ENCODE results near the gene CES1. TPM values are rescaled to one million over a fixed set of nuclear protein-coding genes. Genes with fewer than 3 reads are reported as not detected.
"Not testable (repeated sequence)": the region's sequence is repeated elsewhere in the genome, so short reads cannot be mapped to it uniquely, and the experiment has no call there.

CES1 gene
- total RNA-seq, 1 donor from 2014 or later: not detected

- no peaks in the 10 kb centered on the region for H3K36me3 Mint-ChIP-seq (ENCODE audit: low read depth)
- intact Hi-C loops (cut with micrococcal nuclease): loop anchor here (1.0 kb wide), 1 partner anchor 378 kb away; no protein-coding TSS in a partner anchor
- H3K9me3 Mint-ChIP-seq: no peaks in the 10 kb centered on the region
- DNase-seq: no peak
- no peaks in the 10 kb centered on the region for H3K4me1 Mint-ChIP-seq
- no peak overlapping the region for H3K4me3 Mint-ChIP-seq
- H3K27me3 Mint-ChIP-seq: peaks cover 8% of the 10 kb centered on the region
- H3K27ac Mint-ChIP-seq: no peak overlapping the region
Measured at GRCh38 chr16:55843105-55843395, 10.2 kb upstream of the CES1 start.

- H3K4me1 Mint-ChIP-seq: no peaks in the 10 kb centered on the region
- H3K9me3 Mint-ChIP-seq: no peaks in the 10 kb centered on the region
- intact Hi-C loops (cut with micrococcal nuclease): loop anchor here (1.0 kb wide), 2 partner anchors 130 to 377 kb away; no protein-coding TSS in a partner anchor
- H3K36me3 Mint-ChIP-seq (ENCODE audit: low read depth): no peaks in the 10 kb centered on the region
- H3K27ac Mint-ChIP-seq: no peak overlapping the region
- peak; percentile 75 for DNase-seq
- H3K4me3 Mint-ChIP-seq: no peak overlapping the region
- H3K27me3 Mint-ChIP-seq: peaks cover 8% of the 10 kb centered on the region
Measured at GRCh38 chr16:55842369-55843104, 9.6 kb upstream of the CES1 start.

- Mint-ChIP-seq H3K36me3 (ENCODE audit: low read depth) (no peaks in the 10 kb centered on the region), H3K27me3 (peaks cover 5% of the 10 kb centered on the region), H3K4me1 (no peaks in the 10 kb centered on the region), H3K27ac (no peak overlapping the region), H3K4me3 (no peak overlapping the region), H3K9me3 (no peaks in the 10 kb centered on the region)
- intact Hi-C loops (cut with micrococcal nuclease): no loop called here
- DNase-seq: no peak
Measured at GRCh38 chr16:55839115-55839514, 6.2 kb upstream of the CES1 start.

- Mint-ChIP-seq H3K27me3 (peaks cover 5% of the 10 kb centered on the region), H3K4me1 (no peaks in the 10 kb centered on the region), H3K27ac (no peak overlapping the region), H3K9me3 (no peaks in the 10 kb centered on the region), H3K36me3 (ENCODE audit: low read depth) (no peaks in the 10 kb centered on the region), H3K4me3 (no peak overlapping the region)
- DNase-seq: no peak
- intact Hi-C loops (cut with micrococcal nuclease): no loop called here
Measured at GRCh38 chr16:55836158-55836611, 3.3 kb upstream of the CES1 start.

GRCh38 chr16:55835581-55835980 lies 2.7 kb upstream of the CES1 start:
- H3K27ac Mint-ChIP-seq: no peak overlapping the region
- H3K4me3 Mint-ChIP-seq: no peak overlapping the region
- intact Hi-C loops (cut with micrococcal nuclease): no loop called here
- peaks cover 5% of the 10 kb centered on the region for H3K27me3 Mint-ChIP-seq
- no peaks in the 10 kb centered on the region for H3K36me3 Mint-ChIP-seq (ENCODE audit: low read depth)
- no peaks in the 10 kb centered on the region for H3K9me3 Mint-ChIP-seq
- no peaks in the 10 kb centered on the region for H3K4me1 Mint-ChIP-seq
- DNase-seq: no peak

- H3K4me3 Mint-ChIP-seq; H3K27ac Mint-ChIP-seq; H3K4me1 Mint-ChIP-seq; H3K36me3 Mint-ChIP-seq (ENCODE audit: low read depth); intact Hi-C loops (cut with micrococcal nuclease); H3K9me3 Mint-ChIP-seq; DNase-seq; H3K27me3 Mint-ChIP-seq: not testable (repeated sequence)
Measured at GRCh38 chr16:55835173-55835572, 2.3 kb upstream of the CES1 start.

GRCh38 chr16:55834049-55834448 lies 1.2 kb upstream of the CES1 start:
- no peaks in the 10 kb centered on the region for H3K9me3 Mint-ChIP-seq
- H3K27ac Mint-ChIP-seq: no peak overlapping the region
- no peaks in the 10 kb centered on the region for H3K4me1 Mint-ChIP-seq
- no peak for DNase-seq
- no peak overlapping the region for H3K4me3 Mint-ChIP-seq
- H3K36me3 Mint-ChIP-seq (ENCODE audit: low read depth): no peaks in the 10 kb centered on the region
- intact Hi-C loops (cut with micrococcal nuclease): no loop called here
- H3K27me3 Mint-ChIP-seq: peaks cover 2% of the 10 kb centered on the region

GRCh38 chr16:55832425-55832772 lies 497 bp downstream of the CES1 start:
- no peaks in the 10 kb centered on the region for H3K4me1 Mint-ChIP-seq
- H3K36me3 Mint-ChIP-seq (ENCODE audit: low read depth): no peaks in the 10 kb centered on the region
- H3K27ac Mint-ChIP-seq: no peak overlapping the region
- DNase-seq: no peak
- intact Hi-C loops (cut with micrococcal nuclease): no loop called here
- H3K27me3 Mint-ChIP-seq: no peaks in the 10 kb centered on the region
- no peak overlapping the region for H3K4me3 Mint-ChIP-seq
- no peaks in the 10 kb centered on the region for H3K9me3 Mint-ChIP-seq

- H3K4me3 Mint-ChIP-seq: no peak overlapping the region
- no peaks in the 10 kb centered on the region for H3K9me3 Mint-ChIP-seq
- intact Hi-C loops (cut with micrococcal nuclease): no loop called here
- no peaks in the 10 kb centered on the region for H3K4me1 Mint-ChIP-seq
- no peak for DNase-seq
- H3K36me3 Mint-ChIP-seq (ENCODE audit: low read depth): no peaks in the 10 kb centered on the region
- no peak overlapping the region for H3K27ac Mint-ChIP-seq
- H3K27me3 Mint-ChIP-seq: no peaks in the 10 kb centered on the region
Measured at GRCh38 chr16:55830658-55831294, 2.1 kb downstream of the CES1 start.

- H3K36me3 Mint-ChIP-seq (ENCODE audit: low read depth); H3K27ac Mint-ChIP-seq; H3K27me3 Mint-ChIP-seq; H3K4me1 Mint-ChIP-seq; H3K9me3 Mint-ChIP-seq; DNase-seq; H3K4me3 Mint-ChIP-seq: not testable (repeated sequence)
- intact Hi-C loops (cut with micrococcal nuclease): loop anchor here (10.0 kb wide), 1 partner anchor 84 kb away; no protein-coding TSS in a partner anchor
Measured at GRCh38 chr16:55829232-55829631, 3.7 kb downstream of the CES1 start.

- H3K27me3 Mint-ChIP-seq: no peaks in the 10 kb centered on the region
- no peaks in the 10 kb centered on the region for H3K36me3 Mint-ChIP-seq (ENCODE audit: low read depth)
- intact Hi-C loops (cut with micrococcal nuclease): loop anchor here (10.0 kb wide), 1 partner anchor 84 kb away; no protein-coding TSS in a partner anchor
- no peaks in the 10 kb centered on the region for H3K9me3 Mint-ChIP-seq
- no peak overlapping the region for H3K27ac Mint-ChIP-seq
- no peak overlapping the region for H3K4me3 Mint-ChIP-seq
- DNase-seq: no peak
- no peaks in the 10 kb centered on the region for H3K4me1 Mint-ChIP-seq
Measured at GRCh38 chr16:55828680-55829079, 4.2 kb downstream of the CES1 start.

- H3K4me1 Mint-ChIP-seq: no peaks in the 10 kb centered on the region
- no peaks in the 10 kb centered on the region for H3K9me3 Mint-ChIP-seq
- no peak overlapping the region for H3K4me3 Mint-ChIP-seq
- no peaks in the 10 kb centered on the region for H3K27me3 Mint-ChIP-seq
- no peak overlapping the region for H3K27ac Mint-ChIP-seq
- DNase-seq: no peak
- intact Hi-C loops (cut with micrococcal nuclease): loop anchor here (10.0 kb wide), 1 partner anchor 80 kb away; no protein-coding TSS in a partner anchor
- no peaks in the 10 kb centered on the region for H3K36me3 Mint-ChIP-seq (ENCODE audit: low read depth)
Measured at GRCh38 chr16:55825115-55825728, 7.7 kb downstream of the CES1 start.

- H3K27me3 Mint-ChIP-seq: no peaks in the 10 kb centered on the region
- intact Hi-C loops (cut with micrococcal nuclease): loop anchor here (10.0 kb wide), 1 partner anchor 80 kb away; no protein-coding TSS in a partner anchor
Measured at GRCh38 chr16:55824473-55825000, 8.4 kb downstream of the CES1 start.

GRCh38 chr16:55822280-55822810 lies 10.6 kb downstream of the CES1 start:
- H3K4me1 Mint-ChIP-seq: no peaks in the 10 kb centered on the region
- no peaks in the 10 kb centered on the region for H3K27me3 Mint-ChIP-seq
- no peak for DNase-seq
- no peak overlapping the region for H3K4me3 Mint-ChIP-seq
- H3K9me3 Mint-ChIP-seq: no peaks in the 10 kb centered on the region
- H3K36me3 Mint-ChIP-seq (ENCODE audit: low read depth): no peaks in the 10 kb centered on the region
- no peak overlapping the region for H3K27ac Mint-ChIP-seq
- intact Hi-C loops (cut with micrococcal nuclease): loop anchor here (10.0 kb wide), 1 partner anchor 78 kb away; no protein-coding TSS in a partner anchor

More at GRCh38 chr16:55824473-55825000, 8.4 kb downstream of the CES1 start:
- no peaks in the 10 kb centered on the region for H3K4me1 Mint-ChIP-seq
- no peaks in the 10 kb centered on the region for H3K36me3 Mint-ChIP-seq (ENCODE audit: low read depth)
- H3K9me3 Mint-ChIP-seq: no peaks in the 10 kb centered on the region
- no peak overlapping the region for H3K27ac Mint-ChIP-seq
- no peak for DNase-seq
- H3K4me3 Mint-ChIP-seq: no peak overlapping the region
